A549 (cell line): ENCODE data around the gene SSR2. TPM values are rescaled to one million over a fixed set of nuclear protein-coding genes. Genes with fewer than 3 reads are reported as not detected.
A peak's percentile ranks its signal among the peaks of the same experiment; 100 is the strongest.

Experiments used
- ATAC-seq, 2 experiments: fragments of 200-7000 bp in 1 of 2; fragments of >200 bp in 1 of 2; cut with Nextera tagmentation in 1 of 2; cut with Tn5 transposase in 1 of 2; 3 replicates each; pipeline versions ENCODE4 v1.8.0 to v1.9.1; 2018 to 2020; ENCODE audit warnings: mild to moderate bottlenecking in 1 of 2, moderate library complexity in 1 of 2
- CTCF ChIA-PET: fragments of 300-600 bp; sonication (Branson Sonifier 250); formaldehyde crosslinking; extraction: SDS; loops from one replicate; lab custom pipeline; 2021; ENCODE audit warnings: antibody characterized with exemption, inconsistent platforms; lab: Yijun Ruan, JAX
- POLR2A ChIA-PET: fragments of 350-600 bp; formaldehyde crosslinking; extraction: SDS; loops from one replicate; lab custom pipeline; 2021; ENCODE audit warnings: antibody characterized with exemption, inconsistent platforms; lab: Yijun Ruan, JAX
- DNase-seq, 2 experiments: peaks; one replicate each; pipeline versions ENCODE4 v3.0.0 to v3.0.0-alpha.2; 2011 to 2016; ENCODE audit warnings: low read depth in 1 of 2, low spot score in 1 of 2
- FAIRE-seq: peaks from 2 replicates; lab custom pipeline; 2011; peaks lifted over from hg19 to GRCh38; lab: Jason Lieb, UNC
- H3K27ac ChIP-seq, 2 experiments: fragments of >200 bp; sonication (Bioruptor Twin); formaldehyde crosslinking; 3 replicates each; pipeline ENCODE4 v1.5.1; 2016 to 2017
- H3K4me1 ChIP-seq: fragments of >200 bp; sonication (Bioruptor Twin); formaldehyde crosslinking; 3 replicates; pipeline ENCODE4 v1.6.1; 2016
- H3K4me2 ChIP-seq: fragments of >200 bp; sonication (Bioruptor Twin); formaldehyde crosslinking; 3 replicates; pipeline ENCODE4 v1.6.1; 2016
- H3K4me3 ChIP-seq: fragments of >200 bp; sonication (Bioruptor Twin); formaldehyde crosslinking; 3 replicates; pipeline ENCODE4 v1.5.1; 2016
- H3K9me3 ChIP-seq: fragments of >200 bp; sonication (Bioruptor Twin); formaldehyde crosslinking; 3 replicates; pipeline ENCODE4 v1.6.1; 2016
- CBX8 ChIP-seq: fragments of 200-600 bp; sonication (generic); IDR thresholded peaks from 2 replicates; pipeline ENCODE4 v1.6.1; 2016
- CEBPB ChIP-seq, 2 experiments: fragments of >200 bp in 1 of 2; sonication (Bioruptor Twin) in 1 of 2; formaldehyde crosslinking in 1 of 2; IDR thresholded peaks; 2 replicates each; pipeline ENCODE4 v1.6.1; 2012 to 2016
- CTCF ChIP-seq: fragments of >200 bp; sonication (Bioruptor Twin); formaldehyde crosslinking; IDR thresholded peaks from 3 replicates; pipeline ENCODE4 v1.5.1; 2016
- ELK1 ChIP-seq: fragments of 150-350 bp; IDR thresholded peaks from 2 replicates; pipeline ENCODE4 v1.6.1; 2014; ENCODE audit warnings: low read depth, mild to moderate bottlenecking, low read length
- HOXB13 ChIP-seq: fragments of 250-450 bp; sonication (Bioruptor Pico); IDR thresholded peaks from 2 replicates; pipeline ENCODE4 v1.5.0; 2020; ENCODE audit warnings: low read depth, mild to moderate bottlenecking, moderate library complexity
- MAZ ChIP-seq: fragments of 150-350 bp; IDR thresholded peaks from 2 replicates; pipeline ENCODE4 v1.6.1; 2014; ENCODE audit warnings: antibody characterized with exemption, low read depth, low read length, borderline replicate concordance
- RAD21 ChIP-seq, 2 experiments: fragments of >200 bp in 1 of 2; sonication (Bioruptor Twin) in 1 of 2; formaldehyde crosslinking in 1 of 2; IDR thresholded peaks in 1 of 2; conservative IDR thresholded peaks in 1 of 2; 2 replicates in 1 of 2; 3 replicates in 1 of 2; pipeline ENCODE4 v1.6.1; 2012 to 2018; ENCODE audit warnings: inconsistent platforms in 1 of 2
- RCOR1 ChIP-seq: fragments of 150-350 bp; IDR thresholded peaks from 2 replicates; pipeline ENCODE4 v1.6.1; 2014; ENCODE audit warnings: antibody characterized with exemption, low read length, low read depth
- REST ChIP-seq: fragments of 200-600 bp; sonication (generic); IDR thresholded peaks from 2 replicates; pipeline ENCODE4 v1.6.1; 2016; ENCODE audit warnings: antibody characterized with exemption, mild to moderate bottlenecking, moderate library complexity
- SMC3 ChIP-seq: fragments of >200 bp; sonication (Bioruptor Twin); formaldehyde crosslinking; IDR thresholded peaks from 3 replicates; pipeline ENCODE4 v1.6.1; 2018; ENCODE audit warnings: inconsistent platforms
- USF2 ChIP-seq: fragments of 450-650 bp; IDR thresholded peaks from 2 replicates; pipeline ENCODE4 v1.6.1; 2014; ENCODE audit warnings: antibody characterized with exemption
- ZC3H11A ChIP-seq: fragments of 450-650 bp; IDR thresholded peaks from 2 replicates; pipeline ENCODE4 v1.6.1; 2014; ENCODE audit warnings: antibody characterized with exemption, mild to moderate bottlenecking
- ZFP36 ChIP-seq: fragments of 450-650 bp; IDR thresholded peaks from 2 replicates; pipeline ENCODE4 v1.6.1; 2014; ENCODE audit warnings: borderline replicate concordance; ENCODE audit not compliant: partially characterized antibody
- ZNF302 ChIP-seq: fragments of 250-450 bp; sonication (Bioruptor Pico); IDR thresholded peaks from 2 replicates; pipeline ENCODE4 v1.9.0; 2021; ENCODE audit warnings: inconsistent platforms, mild to moderate bottlenecking, moderate library complexity
- WGBS: methylation state at CpG from one replicate; pipeline ENCODE4 v1.1.6; 2017; ENCODE audit errors: missing lambda C conversion rate; 5-methylcytosine and 5-hydroxymethylcytosine counted together
- polyA plus RNA-seq, 4 experiments: library from polyadenylated mRNA; depleted of rRNA in 3 of 4; stranded (reverse); fragments of >200 nt; fragmentation: RNase III in 1 of 4; extraction: RNeasy Plus Mini Kit Qiagen cat#74134 plus additional on column Dnase treatment in 1 of 4; gene quantifications; 2 replicates in 3 of 4; 3 replicates in 1 of 4; pipeline ENCODE4 v1.2.3, GENCODE V29; 2011 to 2017

SSR2 gene
- polyA plus RNA-seq, 2 of the 4 experiments (the other 2 are of a cell fraction) = 261 to 382 TPM

- no peak for TF ChIP-seq REST
Observed at GRCh38 chr1:156056326-156056849, 35.6 kb upstream of the SSR2 start (continued).

- peak overlapping the region; percentile 91 for H3K4me2 ChIP-seq
- H3K4me3 ChIP-seq = peak overlapping the region; percentile 85
- H3K4me1 ChIP-seq = peaks cover 10% of the 10 kb centered on the region; the same call in 2 of the 3 replicates
- WGBS = 26% methylated on average over 17 of the region's 17 CpGs
- ChIA-PET CTCF (interaction anchor here (1.7 to 4.8 kb wide), 2 partner anchors 12 to 117 kb away, joined by 3 to 33 read pairs; no protein-coding TSS in a partner anchor), POLR2A (no interaction called here)
- DNase-seq (no peak), ATAC-seq (no peak), FAIRE-seq (no peak)
- H3K27ac ChIP-seq = peak overlapping the region; percentile 94 to 97
- no peaks in the 10 kb centered on the region for H3K9me3 ChIP-seq
- TF ChIP-seq RCOR1 = no peak
- no peak for TF ChIP-seq ZNF302
- TF ChIP-seq USF2 = no peak
- no peak for TF ChIP-seq SMC3
- no peak for TF ChIP-seq CEBPB (IDR thresholded peaks at IDR 0.05)
- no peak for TF ChIP-seq CTCF
- TF ChIP-seq ZC3H11A = no peak
- no peak for TF ChIP-seq MAZ
- TF ChIP-seq ZFP36 = no peak
- TF ChIP-seq ELK1 = no peak
- TF ChIP-seq CBX8 = no peak
- no peak for TF ChIP-seq REST
- no peak for TF ChIP-seq HOXB13
- TF ChIP-seq RAD21 (conservative IDR thresholded peaks at IDR 0.05 in 1 of 2, IDR thresholded peaks at IDR 0.05 in 1 of 2) = no peak
Observed at GRCh38 chr1:156055281-156056048, 34.7 kb upstream of the SSR2 start.
